CD14-positive monocyte (primary cell): ENCODE results near the gene GNAS. TPM values are rescaled to one million over a fixed set of nuclear protein-coding genes. Genes with fewer than 3 reads are reported as not detected.

Source experiments
- DNase-seq, 3 donors: peaks; one replicate each; pipeline ENCODE4 v3.0.0-alpha.2; 2011 to 2022
- H2AFZ ChIP-seq: 2 replicates; pipeline ENCODE4 v1.6.0; 2012; ENCODE audit warnings: mild to moderate bottlenecking, low read depth, low read length, inconsistent platforms; ENCODE audit not compliant: insufficient read depth, poor library complexity, severe bottlenecking
- H3K27ac ChIP-seq, 2 donors: 1 replicate in 1 of 2; 2 replicates in 1 of 2; pipeline ENCODE4 v1.5.1; 2012 to 2013; ENCODE audit warnings: low read length in 2 of 2, control low read depth in 1 of 2, inconsistent platforms in 1 of 2, low read depth in 1 of 2, mild to moderate bottlenecking in 1 of 2
- H3K27me3 ChIP-seq, 2 donors: one replicate each; pipeline versions ENCODE4 v1.6.0 to v1.6.1; 2011 to 2013; ENCODE audit warnings: low read length in 2 of 2; ENCODE audit not compliant: control insufficient read depth in 2 of 2, insufficient read depth in 2 of 2
- H3K36me3 ChIP-seq, 2 donors: replicated peaks in 1 of 2; 1 replicate in 1 of 2; 2 replicates in 1 of 2; pipeline versions ENCODE4 v1.5.1 to v1.6.1; 2012 to 2013; ENCODE audit warnings: low read length in 2 of 2, control low read depth in 1 of 2, inconsistent platforms in 1 of 2, mild to moderate bottlenecking in 1 of 2; ENCODE audit not compliant: insufficient read depth in 2 of 2, control insufficient read depth in 1 of 2
- H3K4me1 ChIP-seq, 2 donors: 1 replicate in 1 of 2; 2 replicates in 1 of 2; pipeline versions ENCODE4 v1.5.1 to v1.6.1; 2012 to 2013; ENCODE audit warnings: low read length in 2 of 2, control low read depth in 1 of 2, inconsistent platforms in 1 of 2, mild to moderate bottlenecking in 1 of 2, moderate library complexity in 1 of 2; ENCODE audit not compliant: insufficient read depth in 2 of 2, control insufficient read depth in 1 of 2
- H3K4me2 ChIP-seq: replicated peaks from 2 replicates; pipeline ENCODE3; 2012; ENCODE audit warnings: low read length, moderate library complexity, mild to moderate bottlenecking; ENCODE audit not compliant: poor library complexity, severe bottlenecking; ENCODE audit errors: extremely low read depth
- H3K4me3 ChIP-seq, 3 experiments: fragments of 200-600 bp in 1 of 3; sonication (generic) in 1 of 3; replicated peaks in 1 of 3; 1 replicate in 2 of 3; 2 replicates in 1 of 3; pipeline ENCODE4 v1.5.1; 2011 to 2013; ENCODE audit warnings: low read length in 3 of 3, mild to moderate bottlenecking in 3 of 3, control low read depth in 2 of 3, low read depth in 2 of 3, inconsistent platforms in 1 of 3, moderate library complexity in 1 of 3
- H3K79me2 ChIP-seq: 2 replicates; pipeline ENCODE4 v1.6.0; 2012; ENCODE audit warnings: mild to moderate bottlenecking, control low read depth, inconsistent platforms, low read length, moderate library complexity; ENCODE audit not compliant: insufficient read depth
- H3K9ac ChIP-seq: 2 replicates; pipeline ENCODE4 v1.6.0; 2017; ENCODE audit warnings: low read length, mild to moderate bottlenecking; ENCODE audit not compliant: insufficient read depth, poor library complexity, severe bottlenecking
- H3K9me3 ChIP-seq, 2 donors: replicated peaks in 1 of 2; 1 replicate in 1 of 2; 2 replicates in 1 of 2; pipeline versions ENCODE4 v1.5.1 to v1.6.1; 2012 to 2013; ENCODE audit warnings: low read length in 2 of 2, control low read depth in 1 of 2; ENCODE audit not compliant: control insufficient read depth in 1 of 2, insufficient read depth in 1 of 2
- H4K20me1 ChIP-seq: 2 replicates; pipeline ENCODE4 v1.6.0; 2012; ENCODE audit warnings: mild to moderate bottlenecking, low read length, control low read depth, moderate library complexity; ENCODE audit not compliant: insufficient read depth
- H3K27ac Mint-ChIP-seq, 7 donors: one replicate each; pipeline ENCODE4 v1.8.0; 2020; ENCODE audit warnings: mild to moderate bottlenecking in 7 of 7, mixed read lengths in 7 of 7, moderate library complexity in 6 of 7, inconsistent platforms in 2 of 7
- H3K27me3 Mint-ChIP-seq, 3 donors: one replicate each; pipeline ENCODE4 v1.8.0; 2021 to 2022; ENCODE audit warnings: low read depth in 3 of 3, mild to moderate bottlenecking in 3 of 3, mixed read lengths in 3 of 3, moderate library complexity in 3 of 3, inconsistent platforms in 1 of 3
- H3K36me3 Mint-ChIP-seq, 2 donors: one replicate each; pipeline ENCODE4 v1.8.0; 2020; ENCODE audit warnings: mixed read lengths in 2 of 2, inconsistent platforms in 1 of 2, mild to moderate bottlenecking in 1 of 2
- H3K4me1 Mint-ChIP-seq: one replicate; pipeline ENCODE4 v1.8.0; 2020; ENCODE audit warnings: mild to moderate bottlenecking, mixed read lengths
- H3K4me3 Mint-ChIP-seq, 2 donors: one replicate each; pipeline ENCODE4 v1.8.0; 2020; ENCODE audit warnings: mild to moderate bottlenecking in 2 of 2, mixed read lengths in 2 of 2, moderate library complexity in 1 of 2
- H3K9me3 Mint-ChIP-seq, 7 donors: one replicate each; pipeline ENCODE4 v1.8.0; 2020 to 2022; ENCODE audit warnings: mixed read lengths in 7 of 7, mild to moderate bottlenecking in 6 of 7, moderate library complexity in 6 of 7, inconsistent platforms in 2 of 7
- CTCF ChIP-seq: fragments of 200-600 bp; IDR thresholded peaks from one replicate; pipeline ENCODE4 v1.8.0; 2022; ENCODE audit warnings: antibody characterized with exemption, mild to moderate bottlenecking
- WGBS: methylation state at CpG from one replicate; pipeline ENCODE4 v1.1.5; 2013; ENCODE audit warnings: missing lambda C conversion rate; ENCODE audit not compliant: insufficient coverage; 5-methylcytosine and 5-hydroxymethylcytosine counted together
- intact Hi-C, 2 donors: fragments of 100-400 bp; cut with micrococcal nuclease; formaldehyde crosslinking; loops; one replicate each; pipeline versions ENCODE4 v1.15.0 to v1.15.1; 2023
- polyA plus RNA-seq, 3 donors: library from polyadenylated mRNA; depleted of rRNA in 1 of 3; unstranded in 2 of 3; stranded (reverse) in 1 of 3; fragments of 300-500 nt in 2 of 3; fragments of >200 nt in 1 of 3; fragmentation: Illumina TruSeq in 2 of 3; gene quantifications; 1 replicate in 2 of 3; 2 replicates in 1 of 3; pipeline ENCODE4 v1.2.3, GENCODE V29; 2012 to 2021

The GNAS gene
- polyA plus RNA-seq, 3 donors, result 109 to 1,105 (median 124) TPM

- H3K4me1 ChIP-seq, result peaks cover 12 to 16% of the 10 kb centered on the region in 2 donors
- H3K4me1 Mint-ChIP-seq, result peaks cover 20% of the 10 kb centered on the region
- no peaks in the 10 kb centered on the region for H3K36me3 Mint-ChIP-seq
- 79% methylated on average over 2 of the region's 2 CpGs for WGBS
- no peaks in the 10 kb centered on the region for H3K9me3 ChIP-seq
- no peak overlapping the region for H3K27ac Mint-ChIP-seq
- no peak overlapping the region for H3K4me2 ChIP-seq
- no peaks in the 10 kb centered on the region for H3K36me3 ChIP-seq
- H3K27me3 ChIP-seq, result no peaks in the 10 kb centered on the region
- H2AFZ ChIP-seq, result no peak overlapping the region
- no peaks in the 10 kb centered on the region for H4K20me1 ChIP-seq
- peak overlapping the region in 1 of 2 donors; percentile 23 for H3K4me3 Mint-ChIP-seq
- H3K9me3 Mint-ChIP-seq, result peaks cover 0 to 7% (median 2%) of the 10 kb centered on the region in 7 donors
- H3K9ac ChIP-seq, result no peak overlapping the region
- H3K27ac ChIP-seq, result no peak overlapping the region
- intact Hi-C loops, result no loop called here
- DNase-seq, result no peak
- no peak for TF ChIP-seq CTCF
- H3K27me3 Mint-ChIP-seq, result peaks cover 0 to 1% (median 1%) of the 10 kb centered on the region in 3 donors
- peak overlapping the region in 1 of 3 experiments; percentile 7 for H3K4me3 ChIP-seq
- no peaks in the 10 kb centered on the region for H3K79me2 ChIP-seq
Measured at GRCh38 chr20:58938078-58938477, 85.6 kb downstream of the GNAS start.

- Mint-ChIP-seq H3K4me3 (peak overlapping the region in 1 of 2 donors; percentile 23), H3K9me3 (peaks cover 0 to 7% (median 2%) of the 10 kb centered on the region in 7 donors), H3K36me3 (no peaks in the 10 kb centered on the region), H3K27me3 (peaks cover 0 to 1% (median 1%) of the 10 kb centered on the region in 3 donors), H3K27ac (no peak overlapping the region), H3K4me1 (peaks cover 20% of the 10 kb centered on the region)
- Histone ChIP-seq H3K4me2 (peak overlapping the region; percentile 7), H2AFZ (no peak overlapping the region), H3K27me3 (no peaks in the 10 kb centered on the region), H4K20me1 (no peaks in the 10 kb centered on the region), H3K79me2 (no peaks in the 10 kb centered on the region), H3K4me3 (peak overlapping the region in 1 of 3 experiments; percentile 7), H3K36me3 (no peaks in the 10 kb centered on the region), H3K9me3 (no peaks in the 10 kb centered on the region), H3K27ac (no peak overlapping the region), H3K9ac (no peak overlapping the region), H3K4me1 (peaks cover 12 to 17% of the 10 kb centered on the region in 2 donors)
- TF ChIP-seq CTCF, result no peak
- intact Hi-C loops, result no loop called here
- 100% methylated on average over 1 of the region's 1 CpG for WGBS
- DNase-seq, result peak; percentile 24 to 47 (median 38)
Measured at GRCh38 chr20:58938541-58938940, 86.0 kb downstream of the GNAS start.
